NK-92 treated with Interleukin-12 subunit alpha and Interleukin-12 subunit beta, amount 100 ng/mL, for 24 hours (cell line): ENCODE data around the gene KIF2A.

Experiments used
- DNase-seq: peaks from one replicate; lab custom pipeline; 2025; lab: John Stamatoyannopoulos, UW

Gene KIF2A

DNA sequence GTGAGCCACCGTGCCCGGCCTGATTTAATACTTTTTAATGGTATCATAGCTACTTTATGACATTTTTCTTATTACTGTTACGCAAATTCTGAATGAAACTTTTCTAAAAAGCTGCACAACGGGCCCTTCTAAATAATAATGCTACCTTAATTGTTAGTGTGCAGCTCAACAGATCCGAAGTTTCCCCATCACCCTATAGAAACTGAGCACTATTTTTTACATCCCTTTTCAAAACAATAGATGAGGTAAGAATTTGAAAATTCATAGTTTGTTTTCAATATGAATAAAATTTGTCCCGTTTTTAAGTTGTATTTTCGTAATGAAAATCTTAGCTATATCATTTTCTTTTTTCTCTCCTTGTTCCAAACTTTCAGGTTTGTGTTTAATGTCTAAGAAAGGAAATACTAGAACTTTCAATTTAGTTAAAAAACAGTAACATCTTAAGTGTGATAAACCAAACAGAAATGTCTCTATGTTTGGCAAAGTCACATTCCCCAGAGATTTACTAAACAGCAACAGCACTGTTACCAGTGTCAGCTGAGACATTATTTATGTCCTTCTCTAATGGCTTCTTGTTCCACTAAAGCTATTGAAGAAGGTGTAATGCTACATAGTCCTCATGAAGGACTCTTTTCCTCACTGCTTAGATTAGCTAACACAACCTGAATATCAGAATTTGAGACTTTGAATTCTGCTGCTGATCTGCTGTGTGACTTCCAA lies 22.9 kb downstream of the KIF2A start:
- DNase-seq = no peak

DNA sequence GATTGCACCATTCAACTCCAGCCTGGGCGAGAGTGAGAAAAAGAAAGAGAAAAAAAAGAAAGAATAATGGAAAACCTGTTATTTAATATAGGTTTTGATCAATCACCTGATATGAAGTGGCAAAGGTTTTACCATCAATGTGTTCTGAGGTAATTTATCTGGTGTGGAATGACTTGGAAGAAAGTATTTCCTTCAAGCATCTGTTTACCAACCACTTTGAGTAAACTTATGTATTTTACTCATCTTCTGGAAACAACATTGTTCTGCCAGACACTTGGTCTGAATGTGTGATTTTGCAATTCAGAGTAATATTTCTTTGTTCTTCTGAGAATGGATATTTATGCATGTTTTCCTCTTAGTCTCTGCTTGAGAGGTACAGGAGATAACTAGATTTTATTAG lies 24.3 kb downstream of the KIF2A start:
- DNase-seq = no peak

DNA sequence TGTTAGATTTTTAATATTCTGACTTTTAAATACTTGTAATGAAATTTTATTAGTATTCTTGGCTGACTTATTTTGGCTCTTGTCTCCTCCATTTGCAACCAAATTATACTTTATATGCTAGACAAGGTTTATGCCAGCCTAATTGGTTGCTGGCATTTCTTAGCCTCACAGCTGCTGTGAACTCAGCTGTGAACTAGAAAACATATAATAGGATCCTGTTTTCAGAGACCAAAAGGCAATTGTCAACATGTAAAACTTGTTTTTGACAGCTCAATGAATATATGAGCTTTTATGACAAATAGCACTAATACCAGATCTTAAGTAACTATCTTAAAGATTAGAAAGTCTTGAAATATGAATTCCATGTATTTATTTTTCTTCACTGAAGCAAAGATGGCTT lies 25.9 kb downstream of the KIF2A start:
- DNase-seq = no peak

DNA sequence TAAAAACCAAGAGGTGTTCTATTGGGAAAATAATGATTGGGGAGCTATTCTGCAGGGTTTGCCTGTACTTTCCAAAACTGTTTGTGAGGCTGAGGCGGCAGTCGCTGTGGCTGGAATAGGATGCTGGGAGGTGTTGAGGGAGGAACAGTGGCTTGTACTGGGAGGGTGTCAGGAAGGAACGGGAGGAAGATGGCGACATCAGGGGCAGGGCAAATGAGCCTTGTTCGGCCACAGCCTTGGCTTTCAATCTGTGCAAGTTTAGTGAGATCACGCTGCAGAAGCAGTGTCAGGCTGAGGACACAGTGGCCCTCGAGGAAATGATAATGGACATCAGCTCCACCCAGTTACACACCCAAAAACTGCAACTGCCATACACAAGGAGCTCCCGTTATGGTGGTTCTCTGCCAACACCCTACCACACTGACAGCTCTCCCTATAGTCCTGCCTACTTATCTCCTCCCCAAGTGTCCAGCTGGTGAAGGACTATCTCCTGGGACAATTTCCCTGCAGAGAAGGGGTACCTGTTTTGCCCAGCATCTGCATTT lies 27.3 kb downstream of the KIF2A start:
- DNase-seq = no peak

DNA sequence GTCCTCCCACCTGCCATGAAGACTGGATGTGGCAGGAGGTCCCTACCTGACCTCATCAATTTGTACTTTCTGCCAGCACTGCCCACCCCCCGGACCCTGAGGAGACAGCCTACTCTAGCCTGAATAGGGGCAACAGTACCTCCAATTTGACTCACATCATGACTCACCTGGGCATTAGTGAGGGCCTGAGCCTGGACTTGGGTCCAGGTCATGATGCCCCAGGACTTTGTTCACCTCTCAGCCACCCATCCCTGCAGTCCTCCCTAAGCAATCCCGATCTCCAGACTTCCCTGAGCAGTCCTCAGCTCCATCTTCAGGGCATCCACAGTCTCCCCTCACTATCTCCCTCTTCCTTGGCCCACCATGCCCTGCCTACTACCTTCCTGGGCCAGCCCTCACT lies 28.1 kb downstream of the KIF2A start:
- DNase-seq = no peak

DNA sequence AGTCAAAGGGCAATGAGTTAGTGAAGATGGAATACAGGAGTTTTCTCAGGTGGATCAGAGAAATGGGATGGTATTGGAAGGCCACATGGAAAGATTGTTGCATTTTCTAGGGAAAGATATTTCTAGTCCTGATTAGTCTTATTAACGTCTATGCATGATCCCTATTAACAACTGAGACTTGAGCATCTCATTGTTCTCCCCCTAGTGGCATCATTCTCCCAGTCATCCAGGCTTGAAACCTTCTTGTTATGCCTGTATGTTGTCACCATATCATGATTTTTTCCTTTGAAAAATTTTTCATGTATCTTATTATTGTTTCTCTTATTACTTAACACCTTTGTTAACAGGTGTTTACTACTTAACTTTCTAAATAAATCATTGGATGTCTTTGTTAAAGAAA lies 34.4 kb downstream of the KIF2A start:
- DNase-seq = no peak

DNA sequence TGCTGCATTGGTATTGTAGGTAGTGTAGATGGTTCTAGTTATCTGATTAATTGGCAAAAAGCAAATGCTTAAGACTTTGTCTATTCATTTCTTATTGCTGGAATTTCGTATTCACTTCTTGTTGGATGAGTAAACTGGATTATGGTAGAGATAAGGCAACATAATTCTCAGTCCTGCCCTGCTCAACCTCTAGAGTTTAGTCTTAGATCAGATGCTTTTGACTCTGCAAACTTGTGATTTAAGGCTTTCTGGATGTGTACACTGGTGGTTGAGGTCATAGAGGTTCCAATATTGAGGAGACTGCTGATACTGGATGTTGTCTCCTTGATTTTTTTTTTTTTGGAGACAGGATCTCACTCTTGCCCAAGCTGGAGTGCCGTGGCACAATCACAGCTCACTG lies 35.0 kb downstream of the KIF2A start:
- no peak for DNase-seq

DNA sequence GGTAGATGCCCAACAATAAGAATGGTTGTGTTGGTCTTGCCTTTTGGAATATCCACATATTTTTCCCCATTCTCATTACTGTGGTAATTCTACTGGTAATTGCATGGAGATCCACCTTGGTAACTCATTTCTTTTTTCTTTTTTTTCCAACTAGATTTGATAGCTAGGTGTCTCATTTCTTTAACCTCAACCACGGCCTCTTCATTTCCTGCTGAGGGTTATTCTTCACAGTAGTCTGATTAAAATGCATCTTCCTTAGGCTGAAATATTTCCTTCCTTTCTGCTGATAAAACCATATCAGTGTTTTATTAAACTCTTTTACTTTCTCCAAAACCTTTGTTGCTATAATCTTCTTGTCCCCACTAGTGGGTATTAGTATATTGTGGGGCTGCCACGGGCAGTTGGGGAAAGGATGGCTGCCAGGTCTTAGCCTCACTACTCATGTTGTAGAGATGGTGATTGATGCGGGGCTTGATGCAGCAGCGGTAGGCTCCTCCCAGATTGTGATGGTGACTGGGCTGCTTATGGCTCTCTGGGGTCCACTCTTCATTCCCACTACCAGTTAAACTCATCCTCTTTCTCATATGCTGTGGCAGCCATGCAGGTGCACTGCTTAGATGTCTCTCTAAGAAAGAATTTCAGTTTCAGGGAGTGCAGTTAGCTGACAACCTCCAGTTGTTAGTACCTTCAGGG lies 35.9 kb downstream of the KIF2A start:
- DNase-seq = no peak

DNA sequence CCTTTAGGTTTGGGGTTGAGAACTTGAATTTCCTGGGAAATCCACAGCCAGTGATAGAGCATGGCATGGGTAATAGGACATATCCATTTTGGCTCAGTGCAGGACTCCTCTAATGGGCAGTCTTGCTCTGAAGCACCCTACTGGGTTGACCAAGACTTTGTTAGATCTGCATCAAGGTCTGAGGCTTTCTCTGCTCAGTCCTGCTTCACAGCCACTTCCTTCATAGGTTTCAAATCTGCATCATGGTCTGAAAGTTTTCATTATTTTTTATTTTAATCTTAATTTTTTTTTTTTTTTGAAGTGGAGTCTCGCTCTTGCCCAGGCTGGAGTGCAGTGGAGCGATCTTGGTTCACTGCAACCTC lies 36.5 kb downstream of the KIF2A start:
- DNase-seq = no peak

DNA sequence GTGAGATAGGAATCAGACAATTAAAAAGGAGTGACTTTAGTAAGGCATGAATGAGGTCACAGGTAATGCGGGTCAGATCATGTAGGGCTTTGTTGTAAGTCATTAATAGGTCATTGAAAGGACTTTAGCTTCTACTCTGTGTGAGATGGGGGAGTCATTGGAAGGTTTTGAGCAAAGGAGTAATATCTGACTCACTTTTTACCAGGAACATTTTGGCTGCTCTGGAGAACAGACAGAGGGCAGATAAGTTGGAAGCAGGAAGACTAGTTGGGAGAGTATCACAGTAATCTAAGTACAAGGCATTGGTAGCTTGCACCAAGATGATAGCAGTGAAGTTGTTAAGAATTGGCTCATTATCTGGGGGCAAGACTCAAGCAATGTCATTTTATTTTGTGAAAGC lies 37.4 kb downstream of the KIF2A start:
- DNase-seq = no peak

DNA sequence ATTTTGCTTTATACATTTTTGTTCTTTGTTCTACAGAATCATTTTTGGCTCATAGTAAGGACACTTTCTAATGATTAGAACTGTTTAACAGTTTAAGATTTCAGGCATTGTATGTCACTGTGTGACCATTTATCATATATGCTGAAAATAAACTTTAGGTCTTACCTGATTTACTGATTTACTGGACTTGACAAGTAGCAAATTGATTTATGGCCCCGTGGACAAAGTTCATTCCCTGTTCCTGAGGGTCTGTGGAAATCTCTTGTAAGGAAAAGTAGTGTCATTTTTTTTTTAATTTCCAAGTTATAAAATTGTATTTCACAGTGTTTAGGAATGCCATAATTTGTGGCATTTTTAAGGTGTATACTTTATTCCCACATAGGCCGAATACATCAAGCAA lies 40.7 kb downstream of the KIF2A start:
- no peak for DNase-seq

DNA sequence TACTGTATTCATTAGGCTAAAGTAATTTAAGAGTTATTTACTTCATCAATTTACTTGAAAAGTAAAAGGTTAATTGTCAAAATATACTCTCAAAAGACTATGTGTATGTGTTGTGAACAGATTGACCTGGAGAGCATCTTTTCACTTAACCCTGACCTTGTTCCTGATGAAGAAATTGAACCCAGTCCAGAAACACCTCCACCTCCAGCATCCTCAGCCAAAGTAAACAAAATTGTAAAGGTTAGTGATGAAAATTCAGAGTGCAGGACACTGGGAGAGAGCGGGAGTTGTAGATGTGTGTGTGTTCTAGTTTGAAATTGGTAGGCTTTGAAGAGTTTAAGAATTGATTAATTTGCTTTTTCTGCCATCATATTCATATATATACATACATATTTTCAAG lies 41.9 kb downstream of the KIF2A start:
- DNase-seq = no peak

DNA sequence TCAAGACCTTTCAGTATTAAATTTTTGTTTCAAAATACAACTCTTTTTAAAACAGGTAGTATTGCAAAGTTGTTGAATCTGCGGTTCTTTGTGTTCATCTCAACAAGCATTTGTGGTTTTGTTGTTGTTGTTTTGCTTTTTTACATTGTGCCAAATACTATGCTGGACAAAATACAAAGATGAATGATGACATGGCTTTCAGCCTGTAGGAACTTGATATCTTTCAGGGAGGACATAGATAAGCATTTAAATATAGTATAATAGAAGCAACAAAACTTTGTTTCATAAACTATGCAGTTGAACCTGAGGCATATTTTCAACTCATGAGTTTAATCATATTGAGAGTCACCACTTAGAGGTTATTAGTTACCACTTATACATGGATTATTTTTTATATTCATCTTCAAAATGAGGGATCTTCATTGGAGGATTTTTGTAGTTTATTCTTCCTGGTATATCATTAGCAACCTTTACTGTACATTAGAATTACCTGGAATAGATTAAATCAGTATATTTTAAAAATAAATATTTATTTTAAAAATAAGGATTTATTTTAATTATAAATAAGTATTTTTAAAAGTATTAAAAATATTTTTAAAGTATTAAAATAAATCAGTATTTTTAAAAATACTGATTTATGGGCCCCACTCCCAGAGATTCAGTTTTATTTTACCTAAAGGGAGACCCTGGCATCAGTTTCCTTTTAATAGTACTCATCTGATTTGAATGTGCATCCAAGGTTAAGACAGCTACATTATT lies 42.9 kb downstream of the KIF2A start:
- no peak for DNase-seq

DNA sequence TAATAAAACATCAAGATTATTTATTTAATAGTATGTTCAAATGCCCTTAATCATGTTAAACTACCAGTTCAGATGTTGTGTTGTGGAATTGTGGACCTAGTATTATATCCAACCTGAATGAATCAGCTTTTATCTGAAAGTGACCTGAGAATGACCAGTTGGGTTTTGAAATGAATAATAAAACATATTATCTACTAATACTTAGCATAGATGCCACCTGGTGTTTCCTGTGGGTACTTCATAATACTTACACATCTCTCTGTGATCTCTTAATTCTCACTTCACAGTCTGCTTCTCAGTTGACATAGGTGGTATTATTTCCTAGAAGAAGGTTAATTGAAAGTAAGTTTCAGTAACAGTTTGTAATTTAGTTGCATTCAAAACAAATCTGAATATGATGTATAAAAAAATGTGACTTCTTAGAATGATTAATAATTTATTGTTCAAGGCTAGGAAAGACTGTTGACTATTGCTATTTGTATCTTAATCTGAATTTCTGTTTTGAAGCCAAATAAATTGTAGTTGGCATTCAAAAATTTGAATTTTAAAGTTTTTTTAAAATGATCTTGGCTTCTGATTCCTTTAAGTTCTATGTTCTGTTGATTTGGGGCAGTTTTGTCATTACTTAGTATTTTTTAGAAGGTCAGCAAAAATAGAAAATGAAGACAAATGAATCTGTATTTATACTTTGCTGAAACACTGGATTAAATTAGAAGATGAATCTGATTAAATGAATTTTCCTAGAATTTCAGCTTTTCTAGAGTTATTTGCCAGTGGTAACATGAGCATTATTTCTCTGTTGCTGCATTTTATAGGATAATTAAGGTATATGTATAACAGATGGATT lies 48.2 kb downstream of the KIF2A start:
- no peak for DNase-seq

DNA sequence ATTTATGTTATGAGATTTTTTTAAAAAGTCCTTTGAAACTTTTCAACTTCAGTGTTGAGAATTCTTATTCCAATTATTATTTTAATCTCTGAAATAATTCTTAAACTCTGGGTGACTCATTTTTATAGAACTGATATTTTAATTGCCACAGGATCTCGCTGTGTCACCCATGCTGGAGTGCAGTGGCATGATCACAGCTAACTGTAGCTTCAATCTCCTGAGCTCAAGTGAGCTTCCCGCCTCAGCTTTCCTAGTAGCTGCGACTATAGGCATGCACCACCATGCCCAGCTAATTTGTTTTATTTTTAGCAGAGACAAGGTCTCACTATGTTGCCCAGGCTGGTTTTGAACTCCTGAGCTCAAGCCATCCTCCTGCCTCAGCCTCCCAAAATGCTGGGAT lies 56.7 kb downstream of the KIF2A start:
- no peak for DNase-seq

DNA sequence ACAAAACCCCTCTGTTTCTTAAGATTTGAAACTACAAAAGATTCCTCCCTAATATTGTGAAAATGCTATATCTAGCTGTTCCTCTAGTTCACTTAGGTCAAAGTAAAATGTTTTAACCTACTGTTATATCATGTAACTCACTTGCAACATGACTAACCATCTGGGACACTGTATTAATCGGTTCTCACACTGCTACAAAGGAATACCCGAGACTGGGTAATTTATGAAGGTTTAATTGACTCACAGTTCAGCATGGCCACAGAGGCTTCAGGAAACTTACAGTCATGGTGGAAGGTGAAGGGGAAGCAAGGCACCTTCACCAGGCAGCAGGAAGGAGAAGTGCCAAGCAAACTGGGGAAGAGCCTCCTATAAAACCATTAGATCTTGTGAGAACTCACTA lies 63.0 kb downstream of the KIF2A start:
- no peak for DNase-seq

DNA sequence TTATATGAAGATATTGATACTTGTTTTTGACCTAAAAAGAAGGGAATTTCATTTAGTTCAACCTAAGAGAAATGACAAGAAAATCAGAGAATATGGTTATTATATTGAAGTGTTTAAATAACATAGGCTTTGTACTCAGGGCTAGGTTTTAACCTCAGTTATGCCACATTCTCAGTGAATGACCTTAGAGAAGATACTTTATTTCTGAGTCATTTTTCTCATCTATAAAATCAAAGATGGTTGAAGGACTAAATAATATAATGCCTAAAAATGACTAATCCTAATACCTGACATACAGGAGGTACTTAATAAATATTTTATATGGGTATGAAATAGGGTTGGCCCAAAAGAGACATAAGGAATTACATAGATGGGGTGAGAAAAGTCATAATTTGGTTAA lies 65.4 kb downstream of the KIF2A start:
- DNase-seq = no peak

DNA sequence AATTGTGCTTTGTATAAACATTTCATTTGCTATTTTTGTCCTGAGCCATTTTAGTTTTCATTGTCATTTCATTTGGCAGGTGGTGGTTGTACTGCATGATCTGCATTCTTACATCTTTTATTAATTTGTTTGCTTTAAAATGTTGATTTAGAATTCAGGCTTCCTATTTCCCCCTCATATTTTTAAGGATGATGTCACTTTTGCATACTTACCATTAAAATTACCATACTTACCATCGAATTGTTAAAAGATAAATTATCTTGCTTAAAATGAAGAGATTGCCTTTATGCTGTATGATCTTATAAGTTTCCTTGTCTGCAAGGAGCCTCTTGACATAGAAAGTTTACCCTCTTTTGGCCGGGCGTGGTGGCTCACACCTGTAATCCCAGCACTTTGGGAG lies 66.6 kb downstream of the KIF2A start:
- DNase-seq = no peak

DNA sequence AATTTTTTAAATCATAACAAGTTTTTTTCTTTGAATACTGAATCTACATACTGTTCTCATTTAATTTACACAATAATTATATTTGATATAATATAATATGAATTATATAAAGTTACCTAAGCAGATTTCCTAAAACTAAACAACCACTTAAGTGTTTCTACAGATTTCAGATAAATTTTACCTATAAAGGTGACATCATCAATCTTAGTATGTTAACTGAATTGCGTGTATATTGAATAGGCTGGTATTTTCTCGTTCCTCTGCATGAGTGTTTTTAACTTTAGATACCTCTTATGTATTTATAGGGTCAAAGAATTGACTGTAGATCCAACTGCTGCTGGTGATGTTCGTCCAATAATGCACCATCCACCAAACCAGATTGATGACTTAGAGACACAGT lies 67.4 kb downstream of the KIF2A start:
- no peak for DNase-seq

DNA sequence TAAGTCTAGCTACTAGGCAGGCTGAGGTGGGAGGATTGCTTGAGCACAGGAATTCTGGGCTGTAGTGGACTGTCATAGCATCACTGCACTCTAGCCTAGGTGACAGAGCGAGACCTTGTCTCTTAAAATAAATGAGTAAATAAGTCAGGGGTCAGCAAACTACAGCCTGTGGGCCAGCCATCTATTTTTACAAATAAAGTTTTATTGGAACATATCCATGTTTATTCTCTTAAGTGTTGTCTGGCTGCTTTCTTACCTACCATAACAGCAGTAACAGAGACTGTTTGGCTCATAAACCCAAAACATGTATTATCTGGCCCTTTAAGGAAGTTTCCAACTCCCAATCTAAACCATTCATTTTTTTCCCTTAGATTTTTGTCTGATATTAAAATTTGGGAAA lies 68.1 kb downstream of the KIF2A start:
- no peak for DNase-seq

DNA sequence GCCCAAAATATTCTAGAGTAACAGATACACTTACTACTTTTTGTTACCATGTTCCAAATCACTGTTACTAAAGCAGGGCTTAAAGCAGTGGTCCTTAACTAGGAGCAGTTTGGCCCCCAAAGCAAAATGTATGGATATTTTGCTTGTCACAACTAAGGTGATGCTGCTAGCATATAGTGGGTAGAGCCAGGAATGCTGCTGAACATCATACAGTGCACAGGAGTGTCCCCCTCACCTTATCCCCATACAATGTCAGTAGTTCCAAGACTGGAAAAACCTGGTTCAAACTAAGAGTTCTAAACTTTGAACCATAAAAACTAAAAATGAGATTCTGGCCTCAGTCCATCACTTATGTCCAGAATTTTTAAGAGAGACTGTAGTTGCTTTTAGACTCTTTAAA lies 69.6 kb downstream of the KIF2A start:
- DNase-seq = no peak

DNA sequence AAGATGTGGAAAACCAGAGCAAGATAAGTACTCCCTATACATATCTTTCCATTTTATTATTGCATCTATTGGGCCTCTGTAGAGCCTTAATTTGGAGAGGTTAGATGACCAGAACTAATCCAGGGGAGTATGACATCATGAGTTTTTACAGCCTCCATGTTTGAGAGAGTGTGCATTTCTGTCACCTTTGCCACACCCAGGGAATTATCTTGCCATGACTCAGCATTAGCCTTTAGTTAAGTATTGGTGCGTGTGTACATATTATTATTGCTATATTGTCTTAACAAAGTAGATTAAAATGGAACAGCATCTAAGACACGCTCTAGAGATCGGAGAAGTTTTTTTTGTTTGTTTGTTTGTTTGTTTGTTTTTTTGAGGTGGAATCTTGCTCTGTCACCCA lies 70.1 kb downstream of the KIF2A start:
- no peak for DNase-seq
